Measurements from ENCODE around the gene HOXA9. TPM values are rescaled to one million over a fixed set of nuclear protein-coding genes. Genes with fewer than 3 reads are reported as not detected.

The HOXA9 gene
- total RNA-seq, 1 experiment from 2014 or later, result 8.7 TPM

GRCh38 chr7:27200761-27201579 lies 35.6 kb upstream of the HOXA9 start:
- DNase-seq (ENCODE audit: low read depth), result no peak

DNA sequence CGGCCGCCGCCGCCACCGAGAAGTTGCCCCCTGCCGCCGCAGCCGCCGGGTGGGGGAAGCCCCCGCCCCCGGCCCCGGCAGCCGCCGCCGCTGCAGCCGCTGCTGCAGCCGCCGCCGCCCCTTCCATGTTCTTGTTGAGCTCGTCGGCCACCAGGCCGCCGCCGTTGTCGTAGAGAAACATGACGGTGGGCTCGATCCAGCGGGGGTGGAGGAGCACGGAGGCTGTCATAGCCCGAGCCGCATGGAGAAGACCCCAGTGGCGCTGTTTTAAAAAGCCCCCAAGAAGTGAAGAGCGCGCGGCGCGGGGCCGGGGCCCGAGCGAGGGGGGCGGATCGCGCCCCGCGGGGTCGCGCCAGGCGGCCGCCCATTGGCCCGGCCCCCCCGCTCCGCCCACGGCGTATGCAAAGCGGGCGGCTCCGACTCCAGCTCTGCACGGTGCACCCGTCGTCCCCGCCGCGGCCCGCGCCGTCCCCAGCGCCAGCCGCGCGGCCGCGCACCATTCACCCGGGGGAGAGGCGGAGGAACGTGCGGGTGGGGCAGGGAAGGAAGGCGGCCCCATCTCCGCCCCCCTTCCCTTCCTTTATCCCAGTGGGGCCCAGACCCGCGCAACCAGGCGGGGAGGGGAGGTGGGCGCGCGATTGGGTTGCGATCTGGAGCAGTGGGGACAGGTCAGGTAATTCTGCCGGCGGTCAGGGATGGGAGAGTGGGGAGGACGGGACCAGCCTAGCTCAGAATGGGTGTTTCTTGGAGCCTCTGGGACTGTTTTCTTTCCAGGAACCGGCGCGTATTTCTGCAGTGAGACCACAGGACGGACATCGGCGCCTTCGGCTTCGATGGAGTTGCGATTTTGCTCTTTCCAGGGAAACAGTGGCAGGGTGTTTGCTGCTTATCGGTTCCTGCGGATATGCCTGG lies 34.8 kb upstream of the HOXA9 start, which contains the start of gene HOXA13:
TSS of gene HOXA13 (minus strand) at position 243 of the 912 bp plus-strand sequence. CDS start at position 229, 14 bp downstream.
- peak; percentile 35 for DNase-seq (ENCODE audit: low read depth)

GRCh38 chr7:27198871-27199801 lies 33.8 kb upstream of the HOXA9 start:
- peak; percentile 19 for DNase-seq (ENCODE audit: low read depth)

GRCh38 chr7:27198138-27198841 lies 33.0 kb upstream of the HOXA9 start:
- no peak for DNase-seq (ENCODE audit: low read depth)

DNA sequence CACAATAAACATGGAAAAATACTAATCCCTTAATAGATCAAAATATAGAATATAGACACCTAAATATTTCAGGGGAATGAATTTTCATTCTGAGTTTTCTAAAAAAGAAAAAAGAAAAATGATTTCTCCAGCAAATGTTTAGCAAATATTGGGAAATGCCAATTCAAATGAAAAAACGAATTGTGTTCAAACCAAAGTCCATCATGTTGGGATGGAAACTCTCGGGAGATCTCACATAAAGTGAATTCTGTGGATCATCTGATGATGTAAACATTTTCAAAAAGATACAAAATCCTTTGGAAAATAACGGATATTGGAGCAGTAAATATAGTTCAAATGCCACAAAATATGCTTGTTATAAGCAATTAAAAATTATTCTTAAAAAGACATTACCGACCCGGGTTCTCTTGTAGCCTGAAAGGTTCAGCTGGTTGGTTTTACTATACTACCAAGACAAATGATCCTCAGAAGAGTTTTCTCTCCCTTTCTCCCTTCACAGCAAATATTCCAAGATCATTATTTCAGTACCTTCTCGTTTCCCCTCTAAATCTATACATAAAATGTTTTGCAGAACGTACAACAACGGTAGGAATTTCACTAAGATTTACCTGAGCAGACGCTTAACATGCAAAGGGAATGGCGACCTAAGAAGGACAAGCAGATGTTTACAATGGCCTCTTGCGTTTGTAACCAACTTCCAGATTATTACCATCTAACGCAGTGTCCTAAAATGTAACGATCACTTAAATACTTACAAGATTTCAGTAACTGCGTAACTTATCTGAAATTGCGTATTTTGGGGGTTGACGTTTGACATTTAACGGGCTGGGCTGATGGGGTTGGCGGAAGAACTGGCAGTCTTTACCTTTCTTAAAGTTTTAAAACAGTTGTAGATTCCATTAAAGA lies 32.1 kb upstream of the HOXA9 start:
- DNase-seq (ENCODE audit: low read depth), result no peak

GRCh38 chr7:27196287-27196767 lies 31.0 kb upstream of the HOXA9 start:
- DNase-seq (ENCODE audit: low read depth), result peak; percentile 64

DNA sequence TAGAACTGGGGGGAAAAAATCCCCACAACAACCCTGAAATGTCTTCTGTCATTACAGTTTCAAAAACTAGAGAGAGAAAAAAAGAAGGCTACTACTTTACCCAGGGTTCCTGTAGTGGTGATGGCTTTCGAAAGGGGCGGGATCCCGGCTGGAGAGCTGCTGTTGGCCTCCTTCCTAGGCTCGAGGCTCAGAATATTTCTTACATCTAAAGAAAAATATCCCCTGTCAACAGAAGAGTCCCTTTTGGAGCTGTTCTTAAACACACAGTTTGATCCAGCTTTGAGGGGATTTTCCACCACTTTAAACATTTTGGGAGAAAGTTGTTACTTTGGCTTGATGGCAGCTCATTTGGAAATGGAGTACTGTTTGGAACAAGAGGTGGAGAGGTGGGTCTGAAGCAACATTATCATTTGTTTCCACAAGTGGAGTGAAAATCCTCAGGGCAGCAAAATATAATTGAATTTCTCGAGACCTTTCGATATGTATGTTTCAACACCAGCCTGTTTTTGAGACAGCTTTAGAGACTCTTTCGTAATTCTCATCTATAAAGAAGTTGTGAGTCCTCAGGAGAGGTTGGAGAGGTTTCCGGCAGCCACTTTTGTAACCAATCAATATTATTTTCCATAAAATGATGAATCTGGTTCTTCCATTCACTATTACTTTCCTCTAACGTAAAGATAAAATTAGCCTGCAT lies 29.5 kb upstream of the HOXA9 start:
- no peak for DNase-seq (ENCODE audit: low read depth)

- no peak for DNase-seq (ENCODE audit: low read depth)
These were observed 28.6 kb upstream of the HOXA9 start for GRCh38 chr7:27194002-27194352.

- no peak for DNase-seq (ENCODE audit: low read depth)
These were observed 28.1 kb upstream of the HOXA9 start for GRCh38 chr7:27193335-27194001.

GRCh38 chr7:27192546-27193334 lies 27.4 kb upstream of the HOXA9 start:
- DNase-seq (ENCODE audit: low read depth), result no peak

DNA sequence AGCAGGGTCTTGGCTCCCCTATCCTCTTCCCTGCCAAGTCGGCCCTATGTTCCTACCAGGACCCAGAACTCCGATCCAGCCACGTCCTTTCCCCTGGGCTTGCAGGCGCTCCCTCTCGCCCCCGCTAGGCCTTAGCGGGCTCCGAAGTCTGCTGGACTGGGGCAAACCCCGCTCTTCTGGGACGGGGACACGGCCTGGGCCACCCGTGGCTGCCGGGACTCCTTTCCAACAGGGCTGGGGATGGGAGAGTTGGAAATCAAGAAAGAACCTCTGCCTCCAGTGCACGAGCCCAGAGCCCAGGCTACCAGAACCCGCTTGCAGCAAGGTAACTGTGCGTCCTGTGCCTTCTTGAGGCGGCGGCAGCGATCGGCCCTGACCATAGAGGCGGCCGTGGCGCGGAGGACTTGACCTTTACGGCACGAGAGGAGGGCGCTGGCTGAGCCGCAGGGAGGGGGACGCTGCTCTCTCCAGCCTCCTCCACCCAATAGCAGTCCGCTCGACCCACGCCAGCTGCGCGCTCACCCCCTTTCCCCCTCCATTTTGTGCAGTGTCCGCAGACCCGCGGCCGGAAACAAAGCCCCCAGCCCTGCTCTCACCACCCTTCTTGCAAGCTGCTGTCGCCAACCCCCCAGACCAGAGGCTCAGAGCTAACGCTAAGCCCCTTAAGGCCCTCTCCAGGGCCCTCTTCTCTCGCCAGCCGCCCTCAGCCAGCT lies 26.7 kb upstream of the HOXA9 start:
- DNase-seq (ENCODE audit: low read depth), result no peak

DNA sequence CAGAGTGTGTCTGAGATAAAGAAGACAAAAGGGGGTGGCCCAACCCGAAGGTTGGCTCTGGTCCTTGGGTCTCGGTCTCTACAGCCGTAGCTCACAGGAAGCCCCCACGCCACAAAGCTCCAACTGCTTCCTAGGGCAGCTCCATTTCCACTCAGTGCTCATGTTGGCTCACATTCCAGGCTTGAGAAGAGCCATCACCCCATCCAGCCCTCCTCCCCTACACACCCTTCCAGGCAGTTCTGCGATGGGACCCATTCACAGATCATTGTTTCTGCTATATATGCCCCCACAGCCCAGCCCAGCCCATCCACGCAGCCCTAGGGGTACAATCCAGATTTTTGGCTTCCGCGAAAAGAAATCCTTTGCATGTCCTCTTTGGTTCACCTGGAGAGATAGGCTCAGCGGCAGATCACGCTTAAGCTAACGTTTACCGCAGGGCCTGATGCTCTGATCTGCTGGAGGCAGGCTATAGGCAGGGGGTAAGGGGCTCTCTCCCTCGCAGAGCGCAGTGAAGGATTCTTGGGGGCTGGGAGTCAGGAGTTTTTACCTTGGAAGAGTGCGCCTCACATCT lies 25.9 kb upstream of the HOXA9 start:
- no peak for DNase-seq (ENCODE audit: low read depth)

DNA sequence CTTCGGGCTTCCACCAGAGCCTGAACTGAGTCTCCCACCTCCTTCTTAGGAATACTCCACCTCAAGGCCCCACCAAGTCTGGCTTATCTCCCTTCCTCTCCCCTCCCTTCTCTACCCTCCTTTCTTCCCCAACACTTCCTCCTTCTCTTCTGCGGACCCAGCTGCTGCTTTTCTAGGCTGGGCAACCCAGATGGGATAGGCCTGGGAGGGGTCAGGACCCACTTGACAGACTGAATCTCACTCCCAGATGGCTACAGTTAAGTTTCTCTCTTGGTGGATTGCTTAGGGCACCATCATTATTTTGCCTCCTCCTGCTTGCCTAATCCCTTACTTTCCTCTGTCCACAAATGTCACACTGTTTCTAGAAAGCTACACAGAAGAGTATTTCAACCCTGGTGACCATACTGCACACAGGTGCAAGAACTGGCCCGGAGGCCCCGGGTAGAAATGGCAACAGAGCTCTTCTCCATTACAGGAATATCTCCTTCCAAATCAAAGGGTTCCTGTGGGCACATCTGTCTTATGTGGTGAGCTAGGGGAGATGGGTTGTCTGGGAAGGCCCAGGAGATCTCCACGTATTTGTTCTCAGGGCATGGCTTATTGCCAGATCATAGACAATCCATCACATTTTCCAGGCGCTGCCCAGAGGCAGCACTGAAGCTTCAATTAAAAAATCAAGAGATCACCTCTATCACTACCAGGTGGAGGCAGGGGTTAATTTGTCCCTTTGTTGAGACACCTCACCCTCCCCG lies 24.8 kb upstream of the HOXA9 start:
- DNase-seq (ENCODE audit: low read depth), result no peak

- DNase-seq (ENCODE audit: low read depth), result no peak
These were observed 24.1 kb upstream of the HOXA9 start for GRCh38 chr7:27189295-27189996.
